HEK293T (cell line): ENCODE results near the gene INSM1.

Experiments
- CTCF ChIA-PET: fragments of 350-600 bp; formaldehyde crosslinking; extraction: SDS; loops from one replicate; lab custom pipeline; 2021; ENCODE audit warnings: antibody characterized with exemption, inconsistent platforms; lab: Yijun Ruan, JAX
- POLR2A ChIA-PET: fragments of 350-600 bp; formaldehyde crosslinking; extraction: SDS; loops from one replicate; lab custom pipeline; 2020; ENCODE audit warnings: antibody characterized with exemption, inconsistent platforms; lab: Yijun Ruan, JAX
- DNase-seq: peaks from one replicate; pipeline ENCODE4 v3.0.0; 2012; ENCODE audit warnings: mixed read lengths; ENCODE audit errors: extremely low spot score
- ARNT ChIP-seq: fragments of 450-650 bp; IDR thresholded peaks from 2 replicates; pipeline ENCODE4 v1.6.1; 2017; ENCODE audit warnings: mild to moderate bottlenecking
- BHLHE40 ChIP-seq: fragments of 450-650 bp; IDR thresholded peaks from 2 replicates; pipeline ENCODE4 v1.6.1; 2016; ENCODE audit warnings: mild to moderate bottlenecking, moderate library complexity, borderline replicate concordance
- CTBP1 ChIP-seq: fragments of 450-650 bp; IDR thresholded peaks from 2 replicates; pipeline ENCODE4 v1.6.1; 2016; ENCODE audit warnings: borderline replicate concordance
- ELF4 ChIP-seq: fragments of 450-650 bp; IDR thresholded peaks from 2 replicates; pipeline ENCODE4 v1.6.1; 2017; ENCODE audit warnings: antibody characterized with exemption
- FOXA1 ChIP-seq: fragments of 450-650 bp; IDR thresholded peaks from 2 replicates; pipeline ENCODE4 v1.6.1; 2016; ENCODE audit warnings: mild to moderate bottlenecking
- FOXK2 ChIP-seq: fragments of 450-650 bp; IDR thresholded peaks from 2 replicates; pipeline ENCODE4 v1.6.1; 2016; ENCODE audit warnings: mild to moderate bottlenecking
- FOXM1 ChIP-seq: fragments of 450-650 bp; IDR thresholded peaks from 2 replicates; pipeline ENCODE4 v1.6.1; 2017; ENCODE audit warnings: mild to moderate bottlenecking, borderline replicate concordance
- HDGF ChIP-seq: fragments of 450-650 bp; IDR thresholded peaks from 2 replicates; pipeline ENCODE4 v1.6.1; 2017; ENCODE audit warnings: antibody characterized with exemption, borderline replicate concordance
- L3MBTL2 ChIP-seq: fragments of 450-650 bp; conservative IDR thresholded peaks from 2 replicates; pipeline ENCODE4 v1.6.1; 2016; ENCODE audit warnings: mild to moderate bottlenecking
- LEF1 ChIP-seq: fragments of 450-650 bp; IDR thresholded peaks from 2 replicates; pipeline ENCODE4 v1.6.1; 2017; ENCODE audit warnings: mild to moderate bottlenecking, borderline replicate concordance
- NFRKB ChIP-seq: fragments of 450-650 bp; IDR thresholded peaks from 2 replicates; pipeline ENCODE4 v1.6.1; 2016; ENCODE audit warnings: mild to moderate bottlenecking, moderate library complexity
- SP1 ChIP-seq: fragments of 450-650 bp; IDR thresholded peaks from 2 replicates; pipeline ENCODE4 v1.6.1; 2017
- SUZ12 ChIP-seq: fragments of 450-650 bp; IDR thresholded peaks from 2 replicates; pipeline ENCODE4 v1.6.1; 2016; ENCODE audit warnings: mild to moderate bottlenecking
- TARDBP ChIP-seq: fragments of 450-650 bp; IDR thresholded peaks from 2 replicates; pipeline ENCODE4 v1.6.1; 2016
- ZNF384 ChIP-seq: fragments of 450-650 bp; IDR thresholded peaks from 2 replicates; pipeline ENCODE4 v1.6.1; 2016
- TF ChIP-seq, protein P1 (sequence below): fragments of 450-650 bp; IDR thresholded peaks from 2 replicates; pipeline ENCODE4 v1.6.1; 2016

Gene INSM1, protein sequence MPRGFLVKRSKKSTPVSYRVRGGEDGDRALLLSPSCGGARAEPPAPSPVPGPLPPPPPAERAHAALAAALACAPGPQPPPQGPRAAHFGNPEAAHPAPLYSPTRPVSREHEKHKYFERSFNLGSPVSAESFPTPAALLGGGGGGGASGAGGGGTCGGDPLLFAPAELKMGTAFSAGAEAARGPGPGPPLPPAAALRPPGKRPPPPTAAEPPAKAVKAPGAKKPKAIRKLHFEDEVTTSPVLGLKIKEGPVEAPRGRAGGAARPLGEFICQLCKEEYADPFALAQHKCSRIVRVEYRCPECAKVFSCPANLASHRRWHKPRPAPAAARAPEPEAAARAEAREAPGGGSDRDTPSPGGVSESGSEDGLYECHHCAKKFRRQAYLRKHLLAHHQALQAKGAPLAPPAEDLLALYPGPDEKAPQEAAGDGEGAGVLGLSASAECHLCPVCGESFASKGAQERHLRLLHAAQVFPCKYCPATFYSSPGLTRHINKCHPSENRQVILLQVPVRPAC

DNA sequence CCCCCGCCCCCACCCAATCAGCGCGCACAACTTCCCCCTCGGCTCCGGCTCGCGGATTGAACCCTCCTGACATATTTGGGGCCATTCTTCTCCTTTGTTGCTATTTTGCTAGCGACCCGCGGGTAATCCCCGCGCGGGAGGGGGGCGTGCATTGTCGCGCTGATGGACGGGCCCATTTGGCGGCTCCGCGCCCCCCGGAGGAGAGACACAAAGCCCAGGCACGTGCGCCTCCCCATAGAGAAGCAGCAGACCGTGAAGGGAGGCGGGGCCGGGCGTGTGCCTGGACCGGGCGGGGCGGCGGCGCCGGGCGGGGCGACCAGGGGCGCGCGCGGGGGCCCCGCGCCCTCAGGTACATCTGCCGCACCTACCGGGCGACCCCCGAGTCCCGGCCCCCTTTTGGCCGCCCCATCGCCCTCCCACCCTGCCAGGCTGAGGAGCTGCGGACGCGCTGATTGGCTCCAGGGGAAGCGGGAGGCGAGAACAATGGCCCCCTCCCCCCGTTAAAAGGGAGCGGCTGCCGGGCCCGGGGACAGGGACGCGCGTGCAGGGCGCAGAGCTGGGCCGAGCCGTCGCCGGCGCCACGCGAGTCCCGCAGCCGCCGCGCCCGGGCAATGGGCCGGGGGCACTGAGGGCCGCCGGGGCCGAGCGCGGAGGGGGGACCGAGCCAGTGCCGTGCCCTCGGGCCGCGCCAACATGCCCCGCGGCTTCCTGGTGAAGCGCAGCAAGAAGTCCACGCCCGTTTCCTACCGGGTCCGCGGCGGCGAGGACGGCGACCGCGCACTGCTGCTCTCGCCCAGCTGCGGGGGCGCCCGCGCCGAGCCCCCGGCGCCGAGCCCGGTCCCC, at the start of gene INSM1:
TSS of gene INSM1 (plus strand) at position 530 of the 843 bp plus-strand sequence. CDS start at position 694, 164 bp downstream.
- peak; percentile 60 for DNase-seq
- TF ChIP-seq BHLHE40 (no peak), ZNF384 (no peak), TARDBP (no peak), L3MBTL2 (peak; percentile 60; the same call in 1 of the 2 replicates), FOXA1 (no peak), HDGF (no peak), SP1 (no peak), LEF1 (no peak), SUZ12 (no peak), FOXM1 (no peak), FOXK2 (no peak), ARNT (no peak), CTBP1 (0 out of 2 replicates have a peak, but pooled peaks have one; percentile 18), ELF4 (no peak), NFRKB (no peak)
- TF ChIP-seq, protein P1, sequence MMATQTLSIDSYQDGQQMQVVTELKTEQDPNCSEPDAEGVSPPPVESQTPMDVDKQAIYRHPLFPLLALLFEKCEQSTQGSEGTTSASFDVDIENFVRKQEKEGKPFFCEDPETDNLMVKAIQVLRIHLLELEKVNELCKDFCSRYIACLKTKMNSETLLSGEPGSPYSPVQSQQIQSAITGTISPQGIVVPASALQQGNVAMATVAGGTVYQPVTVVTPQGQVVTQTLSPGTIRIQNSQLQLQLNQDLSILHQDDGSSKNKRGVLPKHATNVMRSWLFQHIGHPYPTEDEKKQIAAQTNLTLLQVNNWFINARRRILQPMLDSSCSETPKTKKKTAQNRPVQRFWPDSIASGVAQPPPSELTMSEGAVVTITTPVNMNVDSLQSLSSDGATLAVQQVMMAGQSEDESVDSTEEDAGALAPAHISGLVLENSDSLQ, result peak; percentile 32; the same call in 1 of the 2 replicates
- POLR2A ChIA-PET, result interaction anchor here (1.7 kb wide), 1 partner anchor 43 kb away, joined by 4 read pairs; no protein-coding TSS in a partner anchor
- CTCF ChIA-PET, result no interaction called here

DNA sequence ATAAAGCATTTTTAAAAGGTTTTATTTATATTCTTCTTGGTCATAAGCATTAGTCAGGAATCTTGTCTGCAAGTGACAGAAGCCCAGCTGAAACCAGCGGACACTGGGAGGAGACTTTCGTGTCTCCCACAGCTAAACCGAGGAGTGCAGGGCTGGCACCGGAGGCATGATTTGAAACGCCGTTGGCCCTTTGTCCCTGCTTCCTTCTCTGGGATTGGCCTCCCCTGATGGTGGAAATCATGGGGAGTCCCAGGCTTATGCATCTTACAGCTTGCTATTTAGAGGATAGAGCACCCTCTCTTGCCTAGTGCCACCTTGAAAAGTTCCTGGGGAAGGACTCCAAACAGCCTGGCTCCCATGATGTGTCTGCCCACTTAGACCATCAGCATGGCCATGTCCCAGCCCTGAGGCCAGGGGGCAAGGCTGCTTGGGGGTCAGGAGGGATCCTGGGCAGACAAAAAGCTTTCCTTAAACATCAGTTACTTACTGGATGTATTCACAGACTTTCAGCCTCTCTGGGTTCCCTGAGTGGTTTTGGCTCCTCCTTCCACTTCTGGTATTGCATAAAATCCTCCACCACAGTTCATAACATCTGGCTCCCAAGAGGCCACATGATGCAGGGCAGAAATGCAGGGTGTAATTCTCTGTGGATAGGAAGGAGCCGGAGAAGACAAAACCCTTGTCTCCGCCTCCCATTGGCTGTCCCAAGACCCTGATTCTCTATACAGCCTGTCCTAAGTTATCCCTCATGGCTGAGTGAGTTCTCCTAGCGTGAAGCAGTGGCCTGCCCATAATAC, 49.3 kb upstream of the INSM1 start:
- ChIA-PET CTCF (no interaction called here), POLR2A (no interaction called here)
- TF ChIP-seq HDGF (no peak), ZNF384 (no peak), LEF1 (no peak), ARNT (no peak), L3MBTL2 (no peak), ELF4 (no peak), BHLHE40 (no peak), NFRKB (no peak), FOXA1 (no peak)
- no peak for DNase-seq

DNA sequence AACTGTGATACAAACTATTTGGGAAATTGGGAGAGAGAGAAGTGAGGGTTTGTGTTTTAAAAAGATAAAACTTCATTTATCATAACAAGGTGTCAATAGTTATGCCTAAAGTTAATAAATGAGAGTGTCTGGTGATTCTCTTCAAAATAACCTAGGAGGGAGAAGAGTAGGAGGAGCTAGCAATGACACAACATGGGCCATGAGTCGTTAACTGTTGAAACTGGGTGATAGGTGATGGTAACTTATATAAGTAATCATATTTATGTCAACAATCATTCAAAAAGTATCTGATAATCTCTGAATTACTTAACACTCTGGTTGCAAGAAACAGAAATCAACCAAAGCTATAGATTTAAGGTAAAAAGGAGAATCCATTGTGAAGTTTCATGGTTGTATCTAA, 46.8 kb upstream of the INSM1 start:
- ChIA-PET POLR2A (interaction anchor here (0.6 kb wide), 1 partner anchor 241 kb away, joined by 3 read pairs; no protein-coding TSS in a partner anchor), CTCF (no interaction called here)
- no peak for DNase-seq
- TF ChIP-seq, protein P1, result no peak
- no peak for TF ChIP-seq NFRKB
- TF ChIP-seq CTBP1, result no peak
- no peak for TF ChIP-seq ELF4
- no peak for TF ChIP-seq FOXM1
- no peak for TF ChIP-seq ARNT
- no peak for TF ChIP-seq SP1
- no peak for TF ChIP-seq ZNF384
- no peak for TF ChIP-seq SUZ12
- no peak for TF ChIP-seq BHLHE40

DNA sequence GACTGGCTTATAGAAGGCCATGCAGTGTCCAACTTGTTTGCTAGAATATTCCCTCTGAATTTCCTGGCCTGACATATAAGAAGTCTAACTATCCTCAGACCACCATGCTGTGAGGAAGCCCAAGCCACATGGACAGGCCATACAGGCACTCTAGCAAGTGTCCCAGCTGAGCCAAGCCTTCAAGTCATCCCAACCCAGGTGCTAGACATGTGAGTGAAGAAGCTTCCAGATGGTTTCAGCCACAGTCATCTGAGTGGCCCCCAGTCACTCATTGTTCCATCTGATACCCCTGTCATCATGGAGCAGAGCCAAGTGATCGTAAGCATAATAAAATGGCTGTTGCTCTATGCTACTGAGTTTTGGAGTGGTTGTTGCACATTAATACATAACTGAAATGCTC, 46.0 kb upstream of the INSM1 start:
- ChIA-PET CTCF (no interaction called here), POLR2A (no interaction called here)
- TF ChIP-seq SUZ12, result no peak
- no peak for TF ChIP-seq CTBP1
- no peak for TF ChIP-seq ARNT
- TF ChIP-seq NFRKB, result no peak
- TF ChIP-seq FOXK2, result no peak
- TF ChIP-seq TARDBP, result no peak
- no peak for TF ChIP-seq FOXA1
- TF ChIP-seq ZNF384, result no peak
- no peak for TF ChIP-seq SP1
- TF ChIP-seq BHLHE40, result no peak
- no peak for TF ChIP-seq LEF1
- TF ChIP-seq L3MBTL2, result no peak
- no peak for TF ChIP-seq ELF4
- no peak for TF ChIP-seq HDGF
- no peak for TF ChIP-seq FOXM1
- TF ChIP-seq, protein P1, result no peak
- DNase-seq, result no peak

DNA sequence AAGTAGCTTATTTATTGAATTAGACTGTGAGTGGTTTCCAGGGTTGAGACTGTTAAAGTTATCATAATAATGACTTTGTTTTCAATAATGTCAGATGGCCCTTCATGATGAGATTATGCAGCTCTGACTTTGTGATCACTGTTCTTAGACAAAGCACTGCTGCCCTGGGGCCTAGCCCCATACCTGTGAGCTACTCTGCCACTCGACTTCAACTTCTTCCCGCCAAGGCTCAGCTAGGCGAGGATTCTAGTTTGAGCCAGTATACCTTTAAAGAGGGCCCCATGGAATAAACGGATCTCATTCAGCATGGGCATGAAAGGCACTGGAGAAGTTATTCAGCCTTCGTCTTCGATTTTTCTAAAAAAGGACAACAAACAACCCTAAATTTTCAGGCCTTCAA, 45.0 kb upstream of the INSM1 start:
- ChIA-PET POLR2A (no interaction called here), CTCF (no interaction called here)
- no peak for DNase-seq
- no peak for TF ChIP-seq ELF4
- TF ChIP-seq BHLHE40, result no peak
- TF ChIP-seq NFRKB, result no peak
- TF ChIP-seq FOXA1, result no peak
- TF ChIP-seq LEF1, result no peak
